Measurements from ENCODE around the gene DENND1A.

DENND1A gene

DNA sequence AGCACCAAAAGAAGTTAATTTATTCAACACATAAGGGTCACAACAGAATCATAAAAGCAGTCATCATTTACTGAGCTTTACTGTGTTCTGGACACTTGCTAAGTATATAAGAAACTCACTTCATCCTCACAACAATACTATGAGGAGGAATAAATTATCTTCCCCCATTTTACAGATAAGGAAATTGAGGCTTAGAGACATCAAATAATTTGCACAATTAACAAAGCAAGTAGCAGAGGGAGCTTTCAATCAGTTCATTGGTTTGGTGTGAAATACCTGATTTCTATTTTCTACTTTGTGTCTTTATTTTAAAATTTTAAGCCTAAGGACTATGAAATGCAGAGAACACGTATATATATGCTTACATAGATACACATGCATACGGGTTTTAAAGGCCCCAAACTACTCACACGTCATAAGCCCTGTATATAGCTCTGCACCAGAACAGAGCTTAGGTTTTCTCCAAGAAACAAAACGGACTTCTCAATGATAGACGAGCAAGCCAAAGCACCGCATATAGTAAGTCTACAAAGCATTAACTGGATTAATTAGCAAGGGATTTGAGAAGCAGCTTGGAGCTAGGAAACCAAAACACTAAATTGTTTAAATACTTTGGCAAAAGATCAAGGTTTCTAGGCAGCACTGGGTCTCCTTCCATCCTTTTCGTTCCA lies 95.6 kb downstream of the DENND1A start:
- TF ChIP-seq GATA3 (IDR thresholded peaks at IDR 0.05; ENCODE audit: low read depth, low read length) (no peak), GATA2 (IDR thresholded peaks at IDR 0.05; ENCODE audit: low read depth, low read length) (no peak)

GRCh38 chr9:123832858-123833650 lies 96.9 kb downstream of the DENND1A start:
- no peak for TF ChIP-seq GATA3 (IDR thresholded peaks at IDR 0.05; ENCODE audit: low read depth, low read length)
- no peak for TF ChIP-seq GATA2 (IDR thresholded peaks at IDR 0.05; ENCODE audit: low read depth, low read length)

DNA sequence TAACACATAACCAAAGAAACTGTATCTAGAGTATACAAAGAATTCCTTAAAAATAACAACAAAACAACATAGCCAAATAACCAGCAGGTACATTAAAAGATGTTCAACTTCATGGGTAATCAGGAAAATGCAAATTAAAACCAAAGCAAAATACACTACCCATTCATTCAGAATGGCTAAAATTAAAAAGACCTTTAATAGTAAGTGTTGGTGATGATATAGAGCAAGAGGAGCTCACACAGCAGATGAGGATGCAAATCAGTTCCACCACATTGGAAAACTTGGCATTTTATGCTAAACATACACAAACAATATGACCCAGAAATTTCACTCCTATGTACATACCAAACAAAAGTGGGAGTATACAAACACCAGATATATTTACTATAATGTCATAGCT lies 97.8 kb downstream of the DENND1A start:
- no peak for TF ChIP-seq GATA3 (IDR thresholded peaks at IDR 0.05; ENCODE audit: low read depth, low read length)
- TF ChIP-seq GATA2 (IDR thresholded peaks at IDR 0.05; ENCODE audit: low read depth, low read length), result no peak

GRCh38 chr9:123828449-123828848 lies 101.5 kb downstream of the DENND1A start:
- TF ChIP-seq GATA3 (IDR thresholded peaks at IDR 0.05; ENCODE audit: low read depth, low read length), result no peak
- no peak for TF ChIP-seq GATA2 (IDR thresholded peaks at IDR 0.05; ENCODE audit: low read depth, low read length)

GRCh38 chr9:123825342-123826060 lies 104.4 kb downstream of the DENND1A start:
- TF ChIP-seq GATA3 (IDR thresholded peaks at IDR 0.05; ENCODE audit: low read depth, low read length) (no peak), GATA2 (IDR thresholded peaks at IDR 0.05; ENCODE audit: low read depth, low read length) (no peak)

- TF ChIP-seq GATA2 (IDR thresholded peaks at IDR 0.05; ENCODE audit: low read depth, low read length) (no peak), GATA3 (IDR thresholded peaks at IDR 0.05; ENCODE audit: low read depth, low read length) (no peak)
Measured at GRCh38 chr9:123823194-123823947, 106.6 kb downstream of the DENND1A start.

DNA sequence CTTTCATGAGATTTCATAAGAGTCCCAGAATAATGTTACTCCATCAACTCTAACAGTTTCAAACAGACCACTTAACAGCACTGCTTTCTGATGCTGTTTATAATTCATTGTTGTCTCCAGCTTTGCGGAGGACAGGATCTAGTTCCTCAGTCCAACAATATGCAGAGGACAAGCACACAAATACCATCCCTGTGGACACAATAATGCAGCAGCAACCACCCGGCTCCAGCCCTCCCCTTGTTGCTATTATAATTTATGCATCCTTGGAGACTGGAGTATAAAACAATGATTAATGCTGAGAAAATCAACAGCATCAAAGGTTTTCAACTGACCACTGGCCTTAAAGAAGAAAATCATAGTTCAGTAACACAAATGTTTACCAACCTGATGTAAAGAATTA lies 108.3 kb downstream of the DENND1A start:
- TF ChIP-seq GATA2 (IDR thresholded peaks at IDR 0.05; ENCODE audit: low read depth, low read length) (no peak), GATA3 (IDR thresholded peaks at IDR 0.05; ENCODE audit: low read depth, low read length) (no peak)

DNA sequence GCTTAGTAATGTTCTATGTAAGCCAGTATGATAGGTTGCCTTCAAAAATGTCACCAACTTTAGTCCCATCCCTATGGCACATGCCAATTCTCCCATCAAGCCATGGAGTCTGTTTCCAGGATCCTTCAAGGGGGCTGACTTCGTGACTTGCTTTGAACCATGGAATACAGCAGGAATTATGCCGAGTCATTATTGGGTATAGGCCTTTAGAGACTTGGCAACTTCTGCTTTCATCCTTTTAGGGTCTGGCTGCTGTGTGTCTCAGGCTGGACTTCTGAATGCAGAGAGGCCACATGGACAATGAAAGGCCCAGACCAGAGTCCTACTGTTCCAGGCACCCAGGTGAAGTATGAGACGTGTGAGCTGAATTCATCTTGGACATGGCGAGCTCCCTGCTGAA lies 109.8 kb downstream of the DENND1A start:
- TF ChIP-seq GATA2 (IDR thresholded peaks at IDR 0.05; ENCODE audit: low read depth, low read length), result no peak
- no peak for TF ChIP-seq GATA3 (IDR thresholded peaks at IDR 0.05; ENCODE audit: low read depth, low read length)

- TF ChIP-seq GATA3 (IDR thresholded peaks at IDR 0.05; ENCODE audit: low read depth, low read length), result no peak
- TF ChIP-seq GATA2 (IDR thresholded peaks at IDR 0.05; ENCODE audit: low read depth, low read length), result no peak
Measured at GRCh38 chr9:123816817-123817472, 113.0 kb downstream of the DENND1A start.

DNA sequence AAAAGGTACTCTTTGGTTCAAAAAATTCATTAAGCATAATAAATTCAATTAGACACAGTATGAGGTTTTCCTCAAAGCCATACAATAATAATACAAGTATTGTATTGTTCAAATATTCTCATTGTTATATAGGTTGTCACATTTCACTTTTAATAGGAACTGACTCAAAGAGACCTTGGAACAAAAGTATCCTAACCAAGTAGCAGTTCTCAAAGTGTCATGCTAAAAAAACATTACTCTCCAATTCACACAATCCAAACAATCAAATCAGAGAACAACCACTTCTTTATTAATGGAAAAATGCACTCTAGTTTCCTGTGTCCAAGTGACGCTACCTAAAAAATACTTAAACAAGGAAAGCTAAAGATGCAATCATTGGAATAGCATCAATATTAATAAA lies 115.4 kb downstream of the DENND1A start:
- TF ChIP-seq GATA2 (IDR thresholded peaks at IDR 0.05; ENCODE audit: low read depth, low read length) (no peak), GATA3 (IDR thresholded peaks at IDR 0.05; ENCODE audit: low read depth, low read length) (no peak)

- no peak for TF ChIP-seq GATA2 (IDR thresholded peaks at IDR 0.05; ENCODE audit: low read depth, low read length)
- no peak for TF ChIP-seq GATA3 (IDR thresholded peaks at IDR 0.05; ENCODE audit: low read depth, low read length)
Measured at GRCh38 chr9:123812984-123813383, 116.9 kb downstream of the DENND1A start.

- no peak for TF ChIP-seq GATA2 (IDR thresholded peaks at IDR 0.05; ENCODE audit: low read depth, low read length)
- no peak for TF ChIP-seq GATA3 (IDR thresholded peaks at IDR 0.05; ENCODE audit: low read depth, low read length)
Measured at GRCh38 chr9:123807251-123807650, 122.7 kb downstream of the DENND1A start.

DNA sequence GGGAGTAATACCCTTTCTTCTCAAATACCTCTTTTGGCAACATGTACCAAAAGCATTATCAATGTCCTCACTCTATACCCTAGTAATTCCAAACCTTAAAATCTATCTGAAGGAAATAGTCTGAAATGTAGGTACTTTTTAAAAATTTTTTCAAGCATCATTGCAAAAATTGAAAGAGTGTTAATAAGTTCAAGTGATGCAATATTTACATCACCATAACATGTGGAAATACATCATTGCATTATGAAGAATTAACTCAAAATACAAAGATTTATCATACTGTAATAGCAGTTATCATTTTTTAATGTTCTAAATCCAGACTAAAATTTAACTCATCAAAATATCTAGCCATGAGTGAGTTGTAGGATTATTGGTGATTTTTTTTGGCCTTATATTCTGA lies 123.1 kb downstream of the DENND1A start:
- TF ChIP-seq GATA3 (IDR thresholded peaks at IDR 0.05; ENCODE audit: low read depth, low read length), result no peak
- no peak for TF ChIP-seq GATA2 (IDR thresholded peaks at IDR 0.05; ENCODE audit: low read depth, low read length)

Measured in SH-SY5Y (cell line).